T-cell (primary cell): Measurements from ENCODE around the gene ACTR10. TPM values are rescaled to one million over a fixed set of nuclear protein-coding genes. Genes with fewer than 3 reads are reported as not detected.

ENCODE experiments used
- ATAC-seq, 4 experiments: fragments of 200-7000 bp in 3 of 4; fragments of 150-1000 bp in 1 of 4; cut with Tn5 transposase; replicated peaks in 1 of 4; 1 replicate in 3 of 4; 2 replicates in 1 of 4; pipeline ENCODE4 v1.10.0; 2021; ENCODE audit warnings: moderate library complexity in 3 of 4, mild to moderate bottlenecking in 2 of 4, moderate number of reproducible peaks in 1 of 4
- CTCF ChIA-PET, 2 donors: fragments of 300-600 bp; sonication (Branson Sonifier 250); formaldehyde crosslinking; loops; one replicate each; lab custom pipeline; 2022; ENCODE audit warnings: antibody characterized with exemption in 2 of 2; lab: Charles Lee
- POLR2A ChIA-PET, 2 donors: fragments of 300-600 bp; sonication (Branson Sonifier 250); formaldehyde crosslinking; loops; one replicate each; lab custom pipeline; 2022; ENCODE audit warnings: antibody characterized with exemption in 2 of 2; lab: Charles Lee
- DNase-seq, 35 experiments: peaks; one replicate each; pipeline versions ENCODE4 v3.0.0 to v3.0.0-alpha.2; 2013 to 2023
- H3K27ac ChIP-seq: one replicate; pipeline ENCODE4 v1.5.1; 2013; ENCODE audit warnings: low read length
- H3K27me3 ChIP-seq, 2 experiments: replicated peaks in 1 of 2; 1 replicate in 1 of 2; 2 replicates in 1 of 2; pipeline versions ENCODE4 v1.6.1 to v1.7.0; 2013; ENCODE audit warnings: low read length in 1 of 2, mixed read lengths in 1 of 2; ENCODE audit not compliant: control insufficient read depth in 2 of 2, insufficient read depth in 2 of 2; ENCODE audit errors: extremely low read depth in 1 of 2
- H3K36me3 ChIP-seq, 2 donors: 1 replicate in 1 of 2; 2 replicates in 1 of 2; pipeline versions ENCODE4 v1.6.1 to v1.7.0; 2013; ENCODE audit warnings: low read length in 1 of 2; ENCODE audit not compliant: control insufficient read depth in 2 of 2, insufficient read depth in 1 of 2; ENCODE audit errors: extremely low read depth in 1 of 2
- H3K4me1 ChIP-seq, 2 experiments: 1 replicate in 1 of 2; 2 replicates in 1 of 2; pipeline versions ENCODE4 v1.6.1 to v1.7.0; 2013; ENCODE audit warnings: low read length in 2 of 2, mixed read lengths in 1 of 2; ENCODE audit not compliant: insufficient read depth in 2 of 2, control insufficient read depth in 1 of 2; ENCODE audit errors: extremely low read depth in 1 of 2
- H3K4me3 ChIP-seq, 2 donors: 1 replicate in 1 of 2; 2 replicates in 1 of 2; pipeline versions ENCODE4 v1.5.1 to v1.7.0; 2013; ENCODE audit warnings: mild to moderate bottlenecking in 2 of 2, low read length in 1 of 2, moderate library complexity in 1 of 2; ENCODE audit not compliant: control insufficient read depth in 1 of 2; ENCODE audit errors: extremely low read depth in 1 of 2
- H3K9me3 ChIP-seq: 2 replicates; pipeline ENCODE4 v1.7.0; 2013
- H3K27ac Mint-ChIP-seq, 2 donors: one replicate each; pipeline ENCODE4 v1.8.0; 2020 to 2021; ENCODE audit warnings: mild to moderate bottlenecking in 2 of 2, mixed read lengths in 2 of 2
- H3K27me3 Mint-ChIP-seq, 2 donors: one replicate each; pipeline ENCODE4 v1.8.0; 2021 to 2022; ENCODE audit warnings: mixed read lengths in 2 of 2
- H3K36me3 Mint-ChIP-seq: one replicate; pipeline ENCODE4 v1.8.0; 2021; ENCODE audit warnings: mixed read lengths
- H3K4me1 Mint-ChIP-seq, 3 donors: one replicate each; pipeline ENCODE4 v1.8.0; 2020 to 2022; ENCODE audit warnings: mixed read lengths in 3 of 3, mild to moderate bottlenecking in 1 of 3
- H3K4me3 Mint-ChIP-seq, 3 donors: one replicate each; pipeline ENCODE4 v1.8.0; 2020 to 2022; ENCODE audit warnings: mild to moderate bottlenecking in 3 of 3, mixed read lengths in 3 of 3, moderate library complexity in 3 of 3
- H3K9me3 Mint-ChIP-seq, 3 donors: one replicate each; pipeline ENCODE4 v1.8.0; 2020 to 2022; ENCODE audit warnings: mixed read lengths in 3 of 3
- WGBS: methylation state at CpG from one replicate; pipeline ENCODE4 v1.1.5; 2013; ENCODE audit warnings: missing lambda C conversion rate; ENCODE audit not compliant: insufficient coverage; 5-methylcytosine and 5-hydroxymethylcytosine counted together
- total RNA-seq, 35 experiments: library from RNA in 6 of 35; stranded (reverse) in 6 of 35; fragments of 120-200 nt in 1 of 35; gene quantifications; one replicate each; pipeline versions ENCODE4 v1.2.1 to v1.2.4 and lab custom pipeline; 2013 to 2026

Gene ACTR10
- total RNA-seq, 5 donors from 2014 or later (not counting 1 experiment from before 2014, with no cell fraction given), result 36.7 to 49.7 (median 42.3) TPM

GRCh38 chr14:58166005-58166983, 33.7 kb upstream of the ACTR10 start:
- Mint-ChIP-seq H3K4me1 (peaks cover 0 to 4% (median 2%) of the 10 kb centered on the region in 3 donors), H3K4me3 (no peak overlapping the region), H3K9me3 (no peaks in the 10 kb centered on the region), H3K36me3 (no peaks in the 10 kb centered on the region), H3K27me3 (peaks cover 16 to 19% of the 10 kb centered on the region in 2 donors), H3K27ac (no peak overlapping the region)
- Histone ChIP-seq H3K4me1 (peaks cover 0 to 7% of the 10 kb centered on the region in 2 experiments), H3K27ac (no peak overlapping the region), H3K4me3 (no peak overlapping the region), H3K36me3 (no peaks in the 10 kb centered on the region), H3K9me3 (no peaks in the 10 kb centered on the region), H3K27me3 (peaks cover 4 to 14% of the 10 kb centered on the region in 2 experiments)
- ATAC-seq, result peak; percentile 44 to 59 (median 54)
- ChIA-PET CTCF (interaction anchor here in 1 of 2 donors (0.8 kb wide), 1 partner anchor 59 kb away, joined by 3 read pairs; no protein-coding TSS in a partner anchor), POLR2A (interaction anchor here (0.6 to 1.0 kb wide), 3 partner anchors 49 to 773 kb away, joined by 3 to 4 read pairs (median 3); no protein-coding TSS in a partner anchor)
- DNase-seq, result peak in 34 of 35 experiments; percentile 27 to 78 (median 58)
- 47% methylated on average over 3 of the region's 10 CpGs for WGBS

GRCh38 chr14:58167057-58167456, 32.9 kb upstream of the ACTR10 start:
- no peak for ATAC-seq
- ChIA-PET CTCF (interaction anchor here in 1 of 2 donors (1.2 kb wide), 1 partner anchor 33 kb away, joined by 3 read pairs; the partner anchor contains the start of gene ACTR10), POLR2A (interaction anchor here in 1 of 2 donors (0.6 kb wide), 1 partner anchor 50 kb away, joined by 3 read pairs; no protein-coding TSS in a partner anchor)
- Histone ChIP-seq H3K27ac (no peak overlapping the region), H3K36me3 (no peaks in the 10 kb centered on the region), H3K4me3 (no peak overlapping the region), H3K4me1 (peaks cover 0 to 7% of the 10 kb centered on the region in 2 experiments), H3K9me3 (no peaks in the 10 kb centered on the region), H3K27me3 (peaks cover 4 to 14% of the 10 kb centered on the region in 2 experiments)
- no peaks in the 10 kb centered on the region for H3K36me3 Mint-ChIP-seq
- H3K27me3 Mint-ChIP-seq, result peaks cover 16 to 19% of the 10 kb centered on the region in 2 donors
- H3K4me1 Mint-ChIP-seq, result peaks cover 0 to 4% (median 2%) of the 10 kb centered on the region in 3 donors
- no CpG with 5 or more reads among the region's 1 CpG for WGBS
- no peak for DNase-seq
- H3K27ac Mint-ChIP-seq, result no peak overlapping the region
- H3K9me3 Mint-ChIP-seq, result no peaks in the 10 kb centered on the region
- H3K4me3 Mint-ChIP-seq, result no peak overlapping the region

GRCh38 chr14:58167891-58168290, 32.1 kb upstream of the ACTR10 start:
- no peak overlapping the region for H3K27ac ChIP-seq
- Mint-ChIP-seq H3K36me3 (no peaks in the 10 kb centered on the region), H3K4me1 (peaks cover 0 to 4% (median 2%) of the 10 kb centered on the region in 3 donors), H3K27ac (no peak overlapping the region), H3K9me3 (no peaks in the 10 kb centered on the region), H3K27me3 (peaks cover 16 to 19% of the 10 kb centered on the region in 2 donors), H3K4me3 (no peak overlapping the region)
- peaks cover 0 to 7% of the 10 kb centered on the region in 2 experiments for H3K4me1 ChIP-seq
- POLR2A ChIA-PET, result no interaction called here
- WGBS, result 92% methylated on average over 3 of the region's 5 CpGs
- ATAC-seq, result no peak
- H3K36me3 ChIP-seq, result no peaks in the 10 kb centered on the region
- peaks cover 4 to 14% of the 10 kb centered on the region in 2 experiments for H3K27me3 ChIP-seq
- DNase-seq, result no peak
- CTCF ChIA-PET, result interaction anchor here in 1 of 2 donors (1.2 kb wide), 1 partner anchor 32 kb away, joined by 3 read pairs; the partner anchor contains the start of gene ACTR10
- no peaks in the 10 kb centered on the region for H3K9me3 ChIP-seq
- no peak overlapping the region for H3K4me3 ChIP-seq

GRCh38 chr14:58171090-58171489, 28.9 kb upstream of the ACTR10 start:
- no peak overlapping the region for H3K27ac Mint-ChIP-seq
- Histone ChIP-seq H3K4me1 (peaks cover 0 to 7% of the 10 kb centered on the region in 2 experiments), H3K27ac (no peak overlapping the region), H3K36me3 (no peaks in the 10 kb centered on the region), H3K27me3 (peaks cover 4 to 13% of the 10 kb centered on the region in 2 experiments), H3K4me3 (no peak overlapping the region), H3K9me3 (no peaks in the 10 kb centered on the region)
- ChIA-PET CTCF (interaction anchor here in 1 of 2 donors (0.5 to 0.9 kb wide), 2 partner anchors 16 to 122 kb away, joined by 4 to 5 read pairs; no protein-coding TSS in a partner anchor), POLR2A (no interaction called here)
- DNase-seq (peak in 7 of 35 experiments; percentile 4 to 38 (median 7)), ATAC-seq (peak in 3 of 4 experiments; percentile 32 to 55 (median 36))
- peaks cover 0 to 4% (median 2%) of the 10 kb centered on the region in 3 donors for H3K4me1 Mint-ChIP-seq
- no peak overlapping the region for H3K4me3 Mint-ChIP-seq
- H3K36me3 Mint-ChIP-seq, result no peaks in the 10 kb centered on the region
- H3K27me3 Mint-ChIP-seq, result peaks cover 29 to 39% of the 10 kb centered on the region in 2 donors
- WGBS, result 14% methylated on average over 5 of the region's 6 CpGs
- no peaks in the 10 kb centered on the region for H3K9me3 Mint-ChIP-seq

GRCh38 chr14:58177125-58177524, 22.8 kb upstream of the ACTR10 start:
- 90% methylated on average over 3 of the region's 5 CpGs for WGBS
- Histone ChIP-seq H3K27me3 (peaks cover 0 to 4% of the 10 kb centered on the region in 2 experiments), H3K4me1 (no peaks in the 10 kb centered on the region), H3K9me3 (no peaks in the 10 kb centered on the region), H3K27ac (no peak overlapping the region), H3K36me3 (no peaks in the 10 kb centered on the region), H3K4me3 (no peak overlapping the region)
- H3K4me1 Mint-ChIP-seq, result no peaks in the 10 kb centered on the region
- ChIA-PET CTCF (interaction anchor here in 1 of 2 donors (0.6 kb wide), 1 partner anchor 48 kb away, joined by 3 read pairs; no protein-coding TSS in a partner anchor), POLR2A (no interaction called here)
- H3K36me3 Mint-ChIP-seq, result no peaks in the 10 kb centered on the region
- H3K4me3 Mint-ChIP-seq, result no peak overlapping the region
- no peak overlapping the region for H3K27ac Mint-ChIP-seq
- H3K27me3 Mint-ChIP-seq, result peaks cover 10 to 23% of the 10 kb centered on the region in 2 donors
- H3K9me3 Mint-ChIP-seq, result no peaks in the 10 kb centered on the region
- ATAC-seq (no peak), DNase-seq (no peak)

- H3K27ac Mint-ChIP-seq, result no peak overlapping the region
- Histone ChIP-seq H3K4me1 (no peaks in the 10 kb centered on the region), H3K27me3 (no peaks in the 10 kb centered on the region), H3K27ac (no peak overlapping the region), H3K36me3 (no peaks in the 10 kb centered on the region), H3K4me3 (no peak overlapping the region), H3K9me3 (no peaks in the 10 kb centered on the region)
- no peaks in the 10 kb centered on the region for H3K4me1 Mint-ChIP-seq
- CTCF ChIA-PET, result no interaction called here
- H3K36me3 Mint-ChIP-seq, result no peaks in the 10 kb centered on the region
- no peaks in the 10 kb centered on the region for H3K9me3 Mint-ChIP-seq
- peaks cover 14 to 18% of the 10 kb centered on the region in 2 donors for H3K27me3 Mint-ChIP-seq
- H3K4me3 Mint-ChIP-seq, result no peak overlapping the region
- no peak for DNase-seq
- ATAC-seq, result no peak
- POLR2A ChIA-PET, result no interaction called here
- no CpG with 5 or more reads among the region's 2 CpGs for WGBS
These were observed 10.8 kb upstream of the ACTR10 start for GRCh38 chr14:58189176-58189575.
